Adipose tissue (tissue), 3 donors: ENCODE results near the gene TSKU. TPM values are rescaled to one million over a fixed set of nuclear protein-coding genes. Genes with fewer than 3 reads are reported as not detected.
A peak's percentile ranks its signal among the peaks of the same experiment; 100 is the strongest.

Source experiments
- H3K27ac ChIP-seq: one replicate; pipeline ENCODE4 v1.5.1; 2013; ENCODE audit warnings: low read depth, low read length
- WGBS, 3 donors: extraction: QIAGEN DNeasy Blood & Tissue Kit; methylation state at CpG; one replicate each; pipeline ENCODE4 v1.1.7; 2013; 5-methylcytosine and 5-hydroxymethylcytosine counted together
- polyA plus RNA-seq, 3 donors: library from polyadenylated mRNA; stranded (reverse); fragments of 200-250 nt; gene quantifications; one replicate each; pipeline ENCODE4 v1.2.3, GENCODE V29; 2013
- donor health status: healthy with polysubstance abuse.
- donor health status: Bipolar disorder and iron deficiency.
- donor health status: healthy.

TSKU gene
- polyA plus RNA-seq, 3 donors: 46.7 to 129 (median 67.9) TPM

- 31 to 79% (median 47%) methylated on average over 5 of the region's 5 CpGs for WGBS, 3 donors
- no peak overlapping the region for H3K27ac ChIP-seq
Measured at GRCh38 chr11:76767659-76768058, 15.5 kb upstream of the TSKU start.

GRCh38 chr11:76768088-76768908 is 14.9 kb upstream of the TSKU start:
- no peak overlapping the region for H3K27ac ChIP-seq
- WGBS, 3 donors: 9 to 38% (median 11%) methylated on average over 7 of the region's 7 CpGs

- 44 to 63% (median 52%) methylated on average over 10 of the region's 10 CpGs for WGBS, 3 donors
- no peak overlapping the region for H3K27ac ChIP-seq
Measured at GRCh38 chr11:76768909-76769560, 14.1 kb upstream of the TSKU start.

GRCh38 chr11:76769645-76770586 is 13.2 kb upstream of the TSKU start:
- peak overlapping the region; percentile 18 for H3K27ac ChIP-seq
- 68 to 80% (median 75%) methylated on average over 13 of the region's 13 CpGs for WGBS, 3 donors

- 48 to 77% (median 56%) methylated on average over 6 of the region's 6 CpGs for WGBS, 3 donors
- no peak overlapping the region for H3K27ac ChIP-seq
Measured at GRCh38 chr11:76770642-76771445, 12.3 kb upstream of the TSKU start.

GRCh38 chr11:76771446-76772099 is 11.6 kb upstream of the TSKU start:
- no peak overlapping the region for H3K27ac ChIP-seq
- WGBS, 3 donors: 81 to 88% (median 83%) methylated on average over 8 of the region's 8 CpGs

GRCh38 chr11:76772100-76772782 is 10.9 kb upstream of the TSKU start:
- 45 to 62% (median 57%) methylated on average over 7 of the region's 7 CpGs for WGBS, 3 donors
- no peak overlapping the region for H3K27ac ChIP-seq

- 49 to 73% (median 65%) methylated on average over 5 of the region's 5 CpGs for WGBS, 3 donors
- H3K27ac ChIP-seq: no peak overlapping the region
Measured at GRCh38 chr11:76772783-76773106, 10.4 kb upstream of the TSKU start.

GRCh38 chr11:76773921-76774361 is 9.2 kb upstream of the TSKU start:
- no peak overlapping the region for H3K27ac ChIP-seq
- 56 to 75% (median 62%) methylated on average over 2 of the region's 2 CpGs for WGBS, 3 donors

GRCh38 chr11:76776472-76776871 is 6.7 kb upstream of the TSKU start:
- 93 to 95% (median 94%) methylated on average over 3 of the region's 3 CpGs for WGBS, 3 donors
- H3K27ac ChIP-seq: no peak overlapping the region

GRCh38 chr11:76777305-76777704 is 5.9 kb upstream of the TSKU start:
- no peak overlapping the region for H3K27ac ChIP-seq

GRCh38 chr11:76777876-76778275 is 5.3 kb upstream of the TSKU start:
- no peak overlapping the region for H3K27ac ChIP-seq
- 51 to 53% (median 52%) methylated on average over 2 of the region's 2 CpGs for WGBS, 3 donors

- 80 to 90% (median 83%) methylated on average over 3 of the region's 3 CpGs for WGBS, 3 donors
- H3K27ac ChIP-seq: no peak overlapping the region
Measured at GRCh38 chr11:76778874-76779273, 4.3 kb upstream of the TSKU start.

GRCh38 chr11:76781046-76781801 is 1.9 kb upstream of the TSKU start:
- WGBS, 3 donors: 43 to 57% (median 51%) methylated on average over 8 of the region's 8 CpGs
- no peak overlapping the region for H3K27ac ChIP-seq

GRCh38 chr11:76781807-76782530 is 1.2 kb upstream of the TSKU start:
- no peak overlapping the region for H3K27ac ChIP-seq
- 58 to 75% (median 63%) methylated on average over 5 of the region's 5 CpGs for WGBS, 3 donors
